Activated T-helper 2 cell treated with anti-CD3 and anti-CD28 coated beads, Interferon-gamma antibody, Interleukin-2, Interleukin-4, amounts not matched to agents 10 μg/mL and 5 μg/mL and 100 μg/mL, durations not matched to agents 14 hours and 24 hours and 36 hours (primary cell): Measurements from ENCODE around the gene HHIP. TPM values are rescaled to one million over a fixed set of nuclear protein-coding genes. Genes with fewer than 3 reads are reported as not detected.

ENCODE experiments used
- DNase-seq: peaks from one replicate; pipeline ENCODE4 v3.0.0; 2021; ENCODE audit warnings: low spot score
- H3K27ac Mint-ChIP-seq: one replicate; pipeline ENCODE4 v1.8.0; 2021; ENCODE audit warnings: mixed read lengths
- H3K27me3 Mint-ChIP-seq: one replicate; pipeline ENCODE4 v1.8.0; 2021; ENCODE audit warnings: low read depth, mixed read lengths
- H3K36me3 Mint-ChIP-seq: one replicate; pipeline ENCODE4 v1.8.0; 2021; ENCODE audit warnings: low read depth, mixed read lengths
- H3K4me1 Mint-ChIP-seq: one replicate; pipeline ENCODE4 v1.8.0; 2021; ENCODE audit warnings: low read depth, mixed read lengths
- H3K4me3 Mint-ChIP-seq: one replicate; pipeline ENCODE4 v1.8.0; 2021; ENCODE audit warnings: low read depth, mild to moderate bottlenecking, moderate library complexity, mixed read lengths
- H3K9me3 Mint-ChIP-seq: one replicate; pipeline ENCODE4 v1.8.0; 2021; ENCODE audit warnings: mixed read lengths
- intact Hi-C: fragments of 100-400 bp; cut with micrococcal nuclease; formaldehyde crosslinking; loops from one replicate; pipeline ENCODE4 v1.15.1; 2023
- total RNA-seq: library from RNA; stranded (reverse); gene quantifications from 2 replicates; pipeline ENCODE4 v1.2.3, GENCODE V29; 2022

Gene HHIP
- total RNA-seq, 1 donor from 2014 or later, result not detected

DNA sequence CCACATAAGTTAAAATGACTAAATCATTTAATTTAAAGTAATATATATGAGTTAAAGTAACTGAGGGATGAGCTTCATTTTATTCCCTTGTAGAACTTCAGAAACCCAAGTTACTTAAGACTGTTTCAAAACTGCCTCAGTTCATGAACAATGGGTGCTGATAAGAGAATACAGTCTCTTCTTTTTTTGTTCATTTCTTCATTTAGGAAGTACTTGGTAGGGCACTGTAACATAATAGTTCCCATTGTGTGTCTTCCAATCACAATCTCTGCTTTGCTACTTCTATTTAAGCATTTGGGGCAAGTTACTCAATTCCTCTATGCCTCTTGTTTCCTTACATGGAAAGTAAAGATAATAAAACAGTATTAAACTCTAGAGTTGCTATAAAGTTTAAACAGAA, 50.4 kb downstream of the HHIP start:
- no peak for DNase-seq
- intact Hi-C loops, result no loop called here
- H3K4me3 Mint-ChIP-seq, result no peak overlapping the region
- no peaks in the 10 kb centered on the region for H3K9me3 Mint-ChIP-seq
- no peaks in the 10 kb centered on the region for H3K4me1 Mint-ChIP-seq
- no peaks in the 10 kb centered on the region for H3K36me3 Mint-ChIP-seq
- no peaks in the 10 kb centered on the region for H3K27me3 Mint-ChIP-seq
- no peak overlapping the region for H3K27ac Mint-ChIP-seq

DNA sequence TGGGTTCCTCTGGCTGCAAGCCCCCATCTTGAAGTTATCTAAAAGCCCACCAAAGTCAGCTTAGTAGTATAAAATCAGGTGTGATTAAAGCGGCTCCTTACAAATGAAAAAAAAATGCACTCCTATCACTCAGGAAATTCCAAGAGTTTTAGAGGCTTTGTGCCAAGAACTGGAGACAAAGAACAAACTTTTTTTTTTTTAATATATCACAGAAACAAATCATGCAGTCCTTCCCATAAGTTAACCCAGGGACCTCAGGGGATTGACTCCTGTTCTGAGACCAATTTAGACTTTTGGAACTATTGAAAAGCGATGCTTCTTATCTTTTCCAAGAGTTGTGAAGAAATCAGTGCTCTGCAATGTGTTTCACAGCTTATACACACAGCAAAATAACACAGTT, 53.6 kb downstream of the HHIP start:
- Mint-ChIP-seq H3K36me3 (no peaks in the 10 kb centered on the region), H3K27ac (no peak overlapping the region), H3K4me3 (no peak overlapping the region), H3K9me3 (no peaks in the 10 kb centered on the region), H3K4me1 (no peaks in the 10 kb centered on the region), H3K27me3 (no peaks in the 10 kb centered on the region)
- DNase-seq, result no peak
- intact Hi-C loops, result no loop called here

DNA sequence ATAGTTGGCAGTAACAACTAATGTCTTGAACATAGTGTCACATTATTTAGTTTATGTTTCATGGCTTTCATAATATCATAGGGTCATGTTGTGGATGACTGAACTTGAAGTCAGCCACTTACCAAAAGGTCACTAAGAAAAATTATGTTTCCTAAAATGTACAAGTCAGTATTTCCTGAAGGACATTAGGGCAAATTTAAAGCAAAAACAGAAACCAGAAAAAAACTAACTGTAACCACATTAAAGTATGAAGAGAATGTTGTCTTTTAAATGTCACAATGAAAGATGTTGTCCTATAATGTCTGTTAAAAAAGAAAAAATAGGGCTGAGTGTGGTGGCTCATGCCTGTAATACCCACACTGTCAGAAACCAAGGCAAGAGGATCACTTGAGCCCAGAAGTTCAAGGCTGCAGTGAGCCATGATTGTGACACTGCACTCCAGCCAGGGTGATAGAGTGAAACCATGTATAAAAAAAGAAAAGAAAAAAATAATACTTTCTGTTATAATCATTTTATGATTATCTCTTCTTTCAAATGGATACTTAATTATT, 55.8 kb downstream of the HHIP start:
- intact Hi-C loops, result no loop called here
- no peak for DNase-seq
- H3K4me1 Mint-ChIP-seq, result no peaks in the 10 kb centered on the region
- no peaks in the 10 kb centered on the region for H3K9me3 Mint-ChIP-seq
- H3K27ac Mint-ChIP-seq, result no peak overlapping the region
- H3K27me3 Mint-ChIP-seq, result no peaks in the 10 kb centered on the region
- no peak overlapping the region for H3K4me3 Mint-ChIP-seq
- H3K36me3 Mint-ChIP-seq, result no peaks in the 10 kb centered on the region

DNA sequence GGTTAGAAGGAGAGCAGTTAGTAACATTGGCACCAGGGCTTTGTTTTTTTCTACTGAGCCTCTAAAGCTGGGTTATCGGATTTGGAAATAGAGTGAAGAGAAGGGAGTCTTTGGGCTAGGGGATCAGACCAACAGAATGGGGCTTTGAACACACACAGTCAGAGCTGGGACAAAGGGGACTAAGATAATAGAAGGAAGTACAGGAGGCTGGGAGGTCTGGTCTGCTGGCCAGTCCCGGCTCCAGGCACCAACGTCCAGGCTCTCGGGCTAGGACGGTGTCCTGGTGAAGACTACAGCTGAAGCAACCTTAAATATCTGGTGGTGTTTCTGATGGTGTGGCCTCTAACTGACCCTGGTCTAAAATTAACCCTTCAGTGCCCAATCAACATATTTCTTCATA, 57.5 kb downstream of the HHIP start:
- Mint-ChIP-seq H3K4me1 (no peaks in the 10 kb centered on the region), H3K4me3 (no peak overlapping the region), H3K9me3 (no peaks in the 10 kb centered on the region), H3K36me3 (no peaks in the 10 kb centered on the region), H3K27ac (no peak overlapping the region), H3K27me3 (no peaks in the 10 kb centered on the region)
- no peak for DNase-seq
- intact Hi-C loops, result no loop called here

DNA sequence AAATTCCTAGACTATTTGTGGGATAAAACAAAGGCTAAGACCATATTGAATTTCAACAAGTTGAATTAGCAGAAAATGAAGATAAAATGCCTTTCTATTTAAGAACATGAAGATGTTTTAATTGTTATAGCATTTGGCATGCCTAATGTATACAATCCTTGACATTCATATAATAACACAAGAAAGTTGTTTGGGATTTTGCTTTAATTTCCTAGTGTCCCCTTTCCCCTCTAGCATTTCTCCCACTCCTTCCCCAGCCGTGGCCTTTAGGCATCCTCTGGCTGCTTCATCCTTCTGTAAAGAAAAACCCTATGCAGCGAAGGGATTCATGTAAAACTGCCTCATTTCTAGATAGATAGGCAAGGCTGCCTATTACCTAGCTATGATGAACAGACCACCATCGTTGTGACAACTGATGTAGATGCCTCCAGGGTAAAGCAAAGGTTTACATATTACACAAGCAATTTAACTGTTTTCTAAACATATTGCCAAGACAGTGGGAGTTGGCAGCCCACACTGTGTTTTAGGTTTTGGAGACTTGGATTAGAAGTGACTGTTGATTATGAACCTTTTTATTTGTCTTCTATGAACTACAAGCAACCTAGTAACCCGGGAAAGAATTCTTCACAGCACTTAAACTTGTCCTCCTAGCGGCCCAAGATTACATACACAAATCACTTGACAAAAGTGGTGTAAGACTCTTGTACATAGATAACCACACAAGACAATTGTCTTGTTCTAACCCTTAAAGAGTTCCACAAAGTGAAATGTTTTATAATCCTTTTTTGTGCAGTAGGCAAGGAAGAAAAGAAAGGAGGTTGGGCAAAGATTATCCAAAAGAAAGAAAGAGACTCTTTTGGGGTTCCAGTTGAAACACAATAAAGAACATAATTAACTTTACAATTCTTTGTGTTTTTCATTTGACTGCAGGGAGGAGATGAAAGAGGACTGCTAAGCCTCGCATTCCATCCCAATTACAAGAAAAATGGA, 59.9 kb downstream of the HHIP start:
- H3K9me3 Mint-ChIP-seq, result no peaks in the 10 kb centered on the region
- H3K27ac Mint-ChIP-seq, result no peak overlapping the region
- DNase-seq, result no peak
- H3K4me1 Mint-ChIP-seq, result no peaks in the 10 kb centered on the region
- H3K36me3 Mint-ChIP-seq, result no peaks in the 10 kb centered on the region
- H3K27me3 Mint-ChIP-seq, result no peaks in the 10 kb centered on the region
- H3K4me3 Mint-ChIP-seq, result no peak overlapping the region
- intact Hi-C loops, result no loop called here

DNA sequence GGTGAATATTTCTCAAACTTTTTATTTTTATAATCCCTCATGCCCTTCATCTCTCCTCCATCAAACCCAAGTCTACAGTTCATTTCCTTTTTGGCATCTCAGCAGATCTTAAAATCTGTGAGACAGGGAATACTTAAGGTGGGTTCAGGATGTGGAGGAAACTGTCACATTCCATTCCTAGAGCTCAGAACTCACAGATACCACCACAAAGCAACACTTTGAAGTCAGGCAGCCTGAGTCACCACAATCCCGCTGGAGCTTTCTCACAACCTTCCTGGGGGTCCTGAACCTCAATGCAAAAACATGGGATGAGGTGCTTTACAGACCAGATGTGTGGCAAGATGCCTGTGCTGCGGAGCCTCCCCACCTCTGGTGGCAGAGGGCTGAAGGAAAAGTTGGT, 63.2 kb downstream of the HHIP start:
- H3K4me1 Mint-ChIP-seq, result no peaks in the 10 kb centered on the region
- H3K9me3 Mint-ChIP-seq, result no peaks in the 10 kb centered on the region
- H3K27me3 Mint-ChIP-seq, result no peaks in the 10 kb centered on the region
- H3K4me3 Mint-ChIP-seq, result no peak overlapping the region
- H3K27ac Mint-ChIP-seq, result no peak overlapping the region
- DNase-seq, result no peak
- no peaks in the 10 kb centered on the region for H3K36me3 Mint-ChIP-seq
- intact Hi-C loops, result no loop called here

DNA sequence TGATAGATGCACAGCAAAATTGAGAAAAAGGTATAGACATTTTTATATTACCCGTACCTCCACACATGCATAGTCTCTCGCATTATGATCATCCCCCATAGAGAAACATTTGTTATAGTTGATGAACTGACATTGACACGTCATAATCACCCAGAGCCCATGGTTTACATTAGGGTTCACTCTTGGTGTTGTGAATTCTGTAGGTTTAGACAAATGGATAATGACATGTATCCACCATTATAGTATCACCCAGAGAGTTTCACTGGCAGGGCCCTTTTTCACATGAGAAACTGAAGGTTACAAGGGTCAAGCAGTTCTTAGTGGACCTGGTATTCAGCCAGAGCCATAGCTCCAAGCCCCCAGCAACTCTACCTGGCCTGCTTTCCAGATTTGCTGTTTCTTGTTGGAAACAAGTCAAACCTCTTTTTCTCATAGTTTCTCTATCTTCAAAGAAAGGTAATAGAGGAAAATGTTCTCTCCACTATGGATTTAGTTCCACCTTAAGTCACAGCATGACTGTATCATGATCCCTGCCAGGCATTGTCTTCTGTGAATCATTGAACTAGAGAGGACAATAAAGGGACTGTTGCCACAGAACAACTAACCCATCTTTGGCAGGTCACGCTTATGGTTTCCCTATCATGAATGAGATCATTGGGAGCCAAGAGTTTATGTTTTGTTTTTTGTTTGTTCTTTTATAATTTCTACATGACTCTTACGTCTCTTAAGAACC, 64.0 kb downstream of the HHIP start:
- intact Hi-C loops, result no loop called here
- Mint-ChIP-seq H3K9me3 (no peaks in the 10 kb centered on the region), H3K36me3 (no peaks in the 10 kb centered on the region), H3K4me1 (no peaks in the 10 kb centered on the region), H3K4me3 (no peak overlapping the region), H3K27ac (no peak overlapping the region), H3K27me3 (no peaks in the 10 kb centered on the region)
- no peak for DNase-seq

DNA sequence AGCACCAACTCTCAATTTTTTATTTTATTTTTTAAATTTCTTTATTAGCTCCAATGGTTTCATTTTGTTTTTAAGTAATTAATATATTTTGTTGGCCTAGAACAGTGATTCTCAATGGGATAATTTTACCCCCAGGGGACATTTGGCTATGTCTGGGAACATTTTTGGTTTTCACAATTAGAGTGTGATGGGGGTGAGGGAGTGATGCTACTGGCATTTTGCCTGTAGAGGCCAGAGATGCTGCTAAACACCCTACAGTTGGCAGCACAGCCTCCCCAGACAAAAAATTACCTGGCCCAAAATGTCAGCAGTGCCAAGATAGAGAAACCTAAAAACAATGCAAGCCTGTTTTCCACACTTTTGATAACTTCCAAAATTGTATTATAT, 64.6 kb downstream of the HHIP start:
- Mint-ChIP-seq H3K9me3 (no peaks in the 10 kb centered on the region), H3K36me3 (no peaks in the 10 kb centered on the region), H3K4me1 (no peaks in the 10 kb centered on the region), H3K27me3 (no peaks in the 10 kb centered on the region), H3K4me3 (no peak overlapping the region), H3K27ac (no peak overlapping the region)
- DNase-seq, result no peak
- intact Hi-C loops, result no loop called here

DNA sequence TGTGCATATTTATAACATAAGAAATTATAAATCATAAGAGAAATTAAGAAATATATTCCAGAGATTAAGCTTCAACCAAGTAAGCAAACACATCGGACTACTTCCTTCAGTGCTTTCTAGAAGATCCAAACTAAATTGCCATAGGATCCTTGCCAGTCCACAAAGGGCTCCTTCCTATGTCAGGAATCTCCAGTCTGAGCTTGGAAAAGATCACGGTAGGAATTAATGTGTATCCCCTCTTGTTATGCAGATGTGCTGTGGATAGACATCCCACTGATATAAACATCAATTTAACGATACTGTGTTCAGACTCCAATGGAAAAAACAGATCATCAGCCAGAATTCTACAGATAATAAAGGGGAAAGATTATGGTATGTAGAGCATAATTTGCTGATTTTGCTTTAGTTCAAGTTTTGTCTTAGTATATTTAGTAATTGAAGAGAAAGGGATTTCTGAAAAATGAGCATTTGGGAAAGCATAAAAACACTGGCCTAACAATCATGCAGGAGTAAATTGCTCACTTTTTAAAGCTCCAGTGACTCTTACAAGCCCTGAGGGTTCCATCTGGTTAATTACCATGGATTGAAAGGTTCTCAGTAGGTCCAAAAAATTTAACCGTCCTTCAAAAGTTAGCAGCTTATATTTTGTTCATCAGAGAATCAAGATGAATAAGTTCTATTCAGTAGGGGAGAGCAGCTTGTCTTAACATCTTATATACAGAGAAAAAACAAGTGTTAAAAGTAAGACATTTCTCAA, 65.9 kb downstream of the HHIP start:
- intact Hi-C loops, result no loop called here
- H3K27ac Mint-ChIP-seq, result no peak overlapping the region
- H3K27me3 Mint-ChIP-seq, result no peaks in the 10 kb centered on the region
- no peaks in the 10 kb centered on the region for H3K4me1 Mint-ChIP-seq
- H3K36me3 Mint-ChIP-seq, result no peaks in the 10 kb centered on the region
- DNase-seq, result no peak
- no peaks in the 10 kb centered on the region for H3K9me3 Mint-ChIP-seq
- H3K4me3 Mint-ChIP-seq, result no peak overlapping the region

DNA sequence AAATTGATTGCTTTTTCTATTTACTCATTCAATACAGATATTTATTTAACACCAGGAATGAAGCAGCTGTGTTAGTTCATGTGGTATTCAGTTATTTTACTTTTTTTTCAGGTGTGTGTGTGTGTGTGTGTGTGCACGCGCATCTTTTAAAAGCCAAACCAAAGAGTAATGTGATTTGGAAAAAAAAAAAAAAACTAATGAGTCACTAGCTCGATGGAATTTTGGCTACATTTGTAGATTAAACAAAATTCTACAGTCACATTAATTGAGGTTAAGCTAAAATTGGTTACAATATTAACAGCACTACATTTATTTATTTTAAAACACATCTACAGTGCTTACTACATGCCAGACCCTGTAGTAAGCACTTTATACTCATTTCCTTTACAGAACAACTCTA, 66.8 kb downstream of the HHIP start:
- no peaks in the 10 kb centered on the region for H3K27me3 Mint-ChIP-seq
- no peak overlapping the region for H3K4me3 Mint-ChIP-seq
- H3K36me3 Mint-ChIP-seq, result no peaks in the 10 kb centered on the region
- no peak overlapping the region for H3K27ac Mint-ChIP-seq
- no peaks in the 10 kb centered on the region for H3K9me3 Mint-ChIP-seq
- intact Hi-C loops, result no loop called here
- no peaks in the 10 kb centered on the region for H3K4me1 Mint-ChIP-seq
- DNase-seq, result no peak

DNA sequence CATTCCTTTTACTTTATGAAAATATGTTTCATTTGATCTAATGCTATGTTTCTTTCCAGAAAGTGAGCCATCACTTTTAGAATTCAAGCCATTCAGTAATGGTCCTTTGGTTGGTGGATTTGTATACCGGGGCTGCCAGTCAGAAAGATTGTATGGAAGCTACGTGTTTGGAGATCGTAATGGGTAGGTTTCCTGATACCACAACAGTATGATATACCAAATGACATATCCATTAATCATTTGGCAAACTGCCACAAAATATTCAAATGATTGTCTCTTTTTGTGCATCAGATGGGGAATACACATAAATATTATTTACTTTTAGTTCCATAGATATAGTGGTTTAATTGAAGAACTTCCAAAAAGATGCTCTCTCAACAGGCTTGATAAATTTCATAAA, 68.2 kb downstream of the HHIP start:
- H3K4me1 Mint-ChIP-seq, result no peaks in the 10 kb centered on the region
- no peak for DNase-seq
- H3K27ac Mint-ChIP-seq, result no peak overlapping the region
- no peaks in the 10 kb centered on the region for H3K27me3 Mint-ChIP-seq
- no peak overlapping the region for H3K4me3 Mint-ChIP-seq
- no peaks in the 10 kb centered on the region for H3K9me3 Mint-ChIP-seq
- H3K36me3 Mint-ChIP-seq, result no peaks in the 10 kb centered on the region
- intact Hi-C loops, result no loop called here

DNA sequence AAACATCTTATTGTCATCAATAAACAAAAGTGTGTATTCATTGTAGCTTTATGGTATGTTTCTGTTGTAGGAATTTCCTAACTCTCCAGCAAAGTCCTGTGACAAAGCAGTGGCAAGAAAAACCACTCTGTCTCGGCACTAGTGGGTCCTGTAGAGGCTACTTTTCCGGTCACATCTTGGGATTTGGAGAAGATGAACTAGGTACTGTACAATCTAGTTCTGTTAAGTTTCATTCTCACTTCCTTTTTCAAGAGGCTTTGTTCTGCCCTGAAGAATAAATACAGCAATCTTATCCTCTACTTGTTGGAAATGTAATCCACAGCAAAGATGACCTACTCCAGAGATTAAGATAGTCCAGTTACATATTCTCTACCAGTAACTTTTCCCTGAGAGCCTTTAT, 69.3 kb downstream of the HHIP start:
- H3K4me3 Mint-ChIP-seq, result no peak overlapping the region
- no peak for DNase-seq
- H3K27me3 Mint-ChIP-seq, result no peaks in the 10 kb centered on the region
- H3K36me3 Mint-ChIP-seq, result no peaks in the 10 kb centered on the region
- no peaks in the 10 kb centered on the region for H3K9me3 Mint-ChIP-seq
- intact Hi-C loops, result no loop called here
- H3K4me1 Mint-ChIP-seq, result no peaks in the 10 kb centered on the region
- H3K27ac Mint-ChIP-seq, result no peak overlapping the region
